COLO668 (cell line): Measurements from ENCODE around the gene KATNAL1.
"Not testable (repeated sequence)": the region's sequence is repeated elsewhere in the genome, so short reads cannot be mapped to it uniquely, and the experiment has no call there.

Experiments used
- DNase-seq: peaks from one replicate; lab custom pipeline; 2025; ENCODE audit not compliant: unreplicated experiment; lab: John Stamatoyannopoulos, UW

The KATNAL1 gene

DNA sequence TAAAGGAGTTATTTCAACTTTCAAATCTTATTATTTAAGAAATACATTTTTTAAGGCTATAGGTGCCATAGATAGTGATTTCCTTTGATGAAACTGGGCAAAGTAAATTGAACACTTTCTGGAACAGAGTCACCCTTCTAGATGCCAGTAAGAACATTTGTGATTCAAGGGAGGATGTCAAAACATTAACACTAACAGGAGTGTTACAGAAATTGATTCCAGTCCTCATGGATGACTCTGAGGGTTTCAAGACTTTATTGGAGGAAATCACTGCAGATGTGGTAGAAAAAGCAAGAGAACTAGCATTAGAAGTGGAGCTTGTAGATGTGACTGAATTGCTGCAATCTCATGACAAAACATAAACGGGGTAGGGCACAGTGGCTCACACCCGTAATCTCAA lies 12.2 kb downstream of the KATNAL1 start:
- no peak for DNase-seq

DNA sequence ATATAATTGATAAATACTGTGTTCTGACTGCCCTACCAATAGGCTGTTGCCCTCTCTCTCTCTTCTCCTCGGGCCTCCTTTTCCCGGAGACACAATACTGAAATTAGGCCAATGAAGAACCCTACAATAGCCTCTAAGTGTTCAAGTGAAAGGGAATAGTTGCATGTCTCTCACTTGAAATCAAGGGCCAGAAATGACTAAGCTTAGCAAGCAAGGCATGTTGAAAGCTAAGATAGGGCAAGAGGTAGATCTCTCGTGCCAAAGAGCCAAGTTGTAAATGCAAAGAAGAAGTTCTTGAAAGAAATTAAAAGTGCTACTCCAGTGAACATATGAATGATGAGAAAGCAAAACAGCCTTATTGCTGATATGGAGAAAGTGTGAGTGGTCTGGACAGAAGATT lies 13.3 kb downstream of the KATNAL1 start:
- DNase-seq, result no peak

DNA sequence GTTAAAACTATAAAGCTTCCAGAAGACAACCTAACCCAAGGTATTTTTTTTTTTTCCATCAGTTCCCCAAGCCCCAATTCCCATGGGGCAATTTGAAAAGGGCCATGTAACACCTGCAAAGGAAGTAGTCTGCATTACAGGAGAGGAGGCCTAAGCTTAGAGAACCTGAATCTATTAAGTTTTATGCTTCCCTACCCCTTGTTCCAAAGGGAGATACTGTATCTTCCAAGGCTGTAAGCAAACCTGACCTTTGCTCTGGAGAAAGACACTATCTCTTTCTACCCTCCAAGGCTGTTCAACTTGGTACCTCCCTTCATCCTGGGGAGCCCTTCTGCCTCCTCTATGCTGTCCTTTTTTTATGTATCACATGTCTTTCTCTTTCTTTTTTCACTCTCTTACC lies 15.0 kb downstream of the KATNAL1 start:
- no peak for DNase-seq

DNA sequence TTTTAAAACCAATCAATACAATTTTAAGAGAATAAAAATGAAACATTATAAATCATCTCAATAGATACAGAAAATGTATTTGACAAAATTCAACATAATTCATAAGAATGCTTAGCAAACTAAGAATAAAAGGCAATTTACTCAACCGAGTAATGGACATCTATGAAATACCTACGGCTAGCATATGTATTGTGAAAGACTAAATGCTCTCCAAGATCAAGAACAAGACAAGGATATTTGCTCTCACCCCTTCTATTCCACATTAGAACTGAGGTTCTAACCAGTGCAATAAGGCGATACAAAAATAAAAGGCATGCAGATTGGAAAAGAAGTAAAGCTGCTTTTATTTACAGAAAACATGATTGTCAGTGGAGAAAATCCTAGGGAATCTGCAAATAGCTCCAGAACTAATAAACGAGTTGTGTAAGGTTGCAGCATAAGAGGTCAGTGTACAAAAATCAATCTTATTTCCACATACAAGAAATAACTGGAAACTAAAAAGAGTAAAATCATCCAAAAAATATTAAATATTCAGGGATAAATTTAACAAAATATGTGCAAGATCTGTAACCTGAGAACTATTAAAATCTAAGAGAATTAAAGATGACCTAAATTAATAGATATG lies 16.4 kb downstream of the KATNAL1 start:
- DNase-seq, result no peak

DNA sequence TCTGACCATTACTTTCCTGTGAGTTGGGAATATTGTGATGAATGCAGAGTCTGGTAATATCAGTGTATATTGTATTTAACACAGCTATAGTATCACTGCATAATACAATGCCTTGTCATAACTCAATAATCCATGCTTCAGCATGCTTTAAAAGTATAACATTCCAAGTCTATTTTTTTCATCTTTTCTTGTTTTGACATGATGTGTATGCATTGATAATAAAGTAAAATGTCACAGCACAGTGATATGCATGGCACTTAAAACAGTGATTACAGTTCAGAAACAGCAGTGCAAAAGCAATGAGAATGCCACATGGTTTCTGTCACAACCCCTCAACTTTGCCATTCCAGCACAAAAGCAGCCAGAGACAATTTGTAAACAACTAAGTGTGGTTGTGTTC lies 17.8 kb downstream of the KATNAL1 start:
- no peak for DNase-seq

DNA sequence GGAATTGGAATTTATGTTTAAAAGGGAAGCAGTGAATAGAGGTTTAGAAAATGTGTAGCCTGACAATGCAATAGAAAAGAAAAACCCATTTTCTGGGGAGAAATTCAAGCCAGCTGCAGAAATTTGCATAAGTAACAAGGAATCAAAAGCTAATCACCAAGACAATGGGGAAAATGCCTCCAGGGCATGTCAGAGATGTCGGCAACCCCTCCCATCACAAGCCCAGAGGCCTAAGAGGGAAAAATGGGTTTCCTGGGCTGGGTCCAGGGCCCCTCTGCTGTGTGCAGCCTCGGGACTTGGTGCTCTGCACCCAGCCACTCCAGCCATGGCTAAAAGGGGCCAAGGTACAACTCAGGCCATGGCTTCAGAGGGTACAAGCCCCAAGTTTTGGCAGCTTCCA lies 21.3 kb downstream of the KATNAL1 start:
- DNase-seq, result not testable (repeated sequence)

DNA sequence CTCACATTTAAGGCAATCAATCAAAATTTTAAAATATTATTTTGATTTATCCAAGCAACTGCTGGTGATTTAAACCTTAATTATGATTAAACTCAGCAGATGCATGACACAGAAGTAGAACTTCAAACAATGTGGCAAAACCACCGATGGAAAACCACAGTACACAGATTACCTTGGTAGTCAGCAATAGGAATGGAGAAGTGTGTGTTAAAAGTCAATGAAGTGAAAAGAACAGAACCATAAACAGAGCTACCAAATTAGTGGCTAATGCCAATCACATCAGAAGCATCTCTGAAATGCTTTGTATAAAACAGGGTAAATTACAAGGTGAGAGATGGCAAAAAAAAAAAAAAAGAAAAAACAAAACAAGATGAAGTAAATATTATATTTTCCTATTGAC lies 31.2 kb downstream of the KATNAL1 start:
- DNase-seq, result no peak

DNA sequence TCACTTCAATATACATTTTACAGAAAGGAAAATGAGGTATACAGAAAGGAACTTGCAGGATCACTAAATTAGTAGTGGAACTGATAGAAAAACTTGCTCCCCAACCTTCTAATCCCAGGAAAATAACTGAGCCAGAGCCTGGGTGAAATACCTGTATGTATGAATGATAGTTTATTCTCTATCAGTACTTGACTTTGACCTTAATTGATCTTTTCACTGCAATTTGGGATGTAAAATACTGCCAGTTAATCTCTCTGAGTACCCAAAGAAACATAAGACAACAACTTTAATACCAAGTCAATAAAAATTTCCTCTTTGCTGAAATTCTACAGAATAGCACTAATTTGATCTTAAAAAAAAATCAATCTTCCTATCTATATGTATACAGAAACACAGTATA lies 33.3 kb downstream of the KATNAL1 start:
- no peak for DNase-seq

DNA sequence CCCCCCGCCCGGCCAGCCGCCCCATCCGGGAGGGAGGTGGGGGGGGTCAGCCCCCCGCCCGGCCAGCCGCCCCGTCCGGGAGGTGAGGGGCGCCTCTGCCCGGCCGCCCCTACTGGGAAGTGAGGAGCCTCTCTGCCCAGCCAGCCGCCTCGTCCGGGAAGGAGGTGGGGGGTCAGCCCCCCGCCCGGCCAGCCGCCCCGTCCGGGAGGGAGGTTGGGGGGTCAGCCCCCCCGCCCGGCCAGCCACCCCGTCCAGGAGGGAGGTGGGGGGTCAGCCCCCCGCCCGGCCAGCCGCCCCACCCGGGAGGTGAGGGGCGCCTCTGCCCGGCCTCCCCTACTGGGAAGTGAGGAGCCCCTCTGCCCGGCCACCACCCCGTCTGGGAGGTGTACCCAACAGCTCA lies 37.3 kb downstream of the KATNAL1 start:
- DNase-seq, result not testable (repeated sequence)

DNA sequence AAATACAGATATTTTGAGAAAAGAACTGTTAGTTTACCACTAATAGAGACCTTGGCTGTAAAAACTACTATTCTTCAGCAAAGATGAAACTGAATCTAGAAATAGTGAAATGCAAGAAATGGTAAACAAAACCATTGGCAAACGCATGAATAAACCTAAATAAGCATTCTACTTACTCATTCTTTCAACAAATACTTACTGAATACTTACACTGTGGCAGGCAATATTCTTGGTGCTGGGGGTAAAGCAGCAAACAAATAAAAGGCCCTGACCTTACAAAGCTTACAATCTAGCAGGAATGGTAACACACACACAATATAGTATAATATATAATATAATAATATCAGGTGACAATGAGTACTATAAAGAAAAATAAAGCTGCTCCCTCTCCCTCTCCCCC lies 38.7 kb downstream of the KATNAL1 start:
- DNase-seq, result no peak

DNA sequence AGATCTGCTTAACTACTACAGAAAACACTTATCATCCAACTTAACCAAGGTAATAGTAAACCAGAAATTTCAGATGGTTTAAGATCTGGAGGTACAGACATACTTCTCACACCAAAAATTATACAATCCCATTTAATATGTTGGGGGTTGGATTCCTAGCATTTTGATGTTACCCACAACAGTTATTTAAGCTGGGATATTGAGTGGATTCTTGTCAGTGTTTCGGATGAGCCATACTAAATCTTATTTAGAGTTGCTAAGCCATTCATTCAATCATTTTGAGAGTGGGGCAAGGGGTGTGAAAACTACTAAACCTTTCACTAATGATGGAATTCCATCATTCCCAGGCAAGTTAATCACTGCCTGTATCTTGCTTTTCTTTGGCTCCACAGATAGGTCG lies 40.6 kb downstream of the KATNAL1 start:
- DNase-seq, result no peak

DNA sequence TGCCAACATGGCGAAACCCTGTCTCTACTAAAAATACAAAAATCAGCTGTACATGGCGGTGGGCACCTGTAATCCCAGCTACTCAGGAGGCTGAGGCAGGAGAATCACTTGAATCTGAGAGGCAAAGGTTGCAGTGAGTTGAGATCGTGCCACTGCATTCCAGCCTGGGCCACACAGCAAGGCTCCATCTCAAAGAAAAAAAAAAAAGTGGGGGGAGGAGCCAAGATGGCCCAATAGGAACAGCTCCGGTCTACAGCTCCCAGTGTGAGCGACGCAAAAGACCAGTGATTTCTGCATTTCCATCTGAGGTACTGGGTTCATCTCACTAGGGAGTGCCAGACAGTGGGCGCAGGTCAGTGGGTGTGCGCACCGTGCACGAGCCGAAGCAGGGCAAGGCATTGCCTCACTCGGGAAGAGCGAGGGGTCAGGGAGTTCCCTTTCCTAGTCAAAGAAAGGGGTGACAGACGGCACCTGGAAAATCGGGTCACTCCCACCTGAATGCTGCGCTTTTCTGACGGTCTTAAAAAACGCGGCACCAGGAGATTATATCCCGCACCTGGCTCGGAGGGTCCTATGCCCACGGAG lies 48.1 kb downstream of the KATNAL1 start:
- not testable (repeated sequence) for DNase-seq

DNA sequence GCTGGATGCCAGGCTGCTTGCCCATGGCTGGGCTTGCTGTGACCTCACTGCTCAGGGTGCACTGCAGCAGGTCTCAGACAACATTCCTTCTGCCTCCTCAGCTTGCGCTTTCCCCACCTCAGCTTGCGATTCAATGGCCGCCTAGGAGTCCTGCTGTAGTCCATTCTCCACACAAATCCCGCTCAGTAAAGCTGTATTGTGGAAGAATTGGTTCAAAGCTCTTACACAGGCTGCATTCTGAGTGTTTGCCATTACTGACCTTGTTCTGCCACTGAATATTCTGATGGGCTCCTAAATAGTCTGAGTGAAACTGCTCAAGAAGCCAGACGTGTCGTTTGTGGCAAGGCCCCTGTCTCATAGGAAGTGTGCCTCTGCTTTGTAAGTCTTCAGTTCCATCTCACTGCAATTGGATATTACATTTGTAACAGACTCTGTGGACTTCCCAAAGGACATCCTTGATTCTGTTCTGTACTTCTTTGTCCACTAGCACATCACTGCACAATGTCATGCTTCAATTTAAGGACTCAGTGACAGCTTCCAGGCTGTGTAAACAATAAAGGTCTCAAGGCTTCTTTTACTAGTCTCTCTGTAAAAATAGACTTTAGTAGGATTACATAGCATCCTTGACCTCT lies 49.8 kb downstream of the KATNAL1 start:
- DNase-seq, result no peak

DNA sequence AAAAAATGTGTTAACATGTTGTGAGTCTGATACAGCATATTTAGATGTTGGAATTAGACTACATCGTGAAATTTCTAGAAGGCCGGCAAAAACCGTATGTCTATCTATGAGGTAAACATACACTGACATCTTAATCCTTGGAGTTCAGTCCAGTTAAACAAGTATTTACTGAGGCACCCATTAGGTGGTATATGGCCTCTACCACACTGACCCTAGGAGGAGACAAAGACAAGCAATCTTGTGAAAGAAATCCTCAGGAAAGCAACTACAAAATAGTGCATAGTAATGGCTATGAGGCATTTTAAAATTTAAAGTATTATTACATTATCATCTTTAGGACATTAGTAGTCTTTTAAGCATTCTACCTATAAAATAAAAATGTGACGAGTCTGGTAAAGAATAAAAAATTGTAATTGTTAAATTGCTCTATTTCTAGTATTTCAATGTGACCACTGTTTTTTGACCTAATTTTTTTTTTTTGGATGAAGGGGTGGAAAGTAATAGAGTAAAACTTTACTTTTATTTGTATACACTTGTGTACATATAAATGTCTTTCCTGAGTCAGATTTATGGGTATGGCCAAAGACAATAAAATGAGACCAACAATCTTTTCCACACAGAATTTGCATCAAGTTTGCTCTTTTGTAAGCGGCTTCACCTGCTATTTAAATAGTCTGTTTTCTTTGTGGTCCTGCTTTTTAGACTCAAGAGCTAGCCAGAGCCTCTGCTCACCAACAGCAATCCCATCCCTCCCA lies 50.5 kb downstream of the KATNAL1 start:
- no peak for DNase-seq

DNA sequence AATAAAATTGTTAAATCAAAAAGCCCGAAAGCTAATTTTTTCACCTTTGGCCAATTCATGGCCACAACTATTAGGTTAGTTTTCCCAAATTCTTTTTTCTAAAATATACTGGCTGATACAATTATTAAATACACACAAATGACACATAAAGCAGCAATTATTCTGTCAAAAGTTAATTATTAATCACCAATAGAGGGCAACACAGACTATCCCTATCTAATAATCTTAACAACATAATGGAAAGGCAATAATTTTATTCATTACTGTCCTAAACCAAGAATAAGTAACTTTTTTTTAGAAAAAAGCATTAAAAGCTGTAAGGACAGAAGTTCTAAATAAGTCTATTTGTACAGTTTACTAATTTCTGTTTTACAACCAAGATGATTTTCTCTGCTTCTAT lies 51.7 kb downstream of the KATNAL1 start:
- no peak for DNase-seq

DNA sequence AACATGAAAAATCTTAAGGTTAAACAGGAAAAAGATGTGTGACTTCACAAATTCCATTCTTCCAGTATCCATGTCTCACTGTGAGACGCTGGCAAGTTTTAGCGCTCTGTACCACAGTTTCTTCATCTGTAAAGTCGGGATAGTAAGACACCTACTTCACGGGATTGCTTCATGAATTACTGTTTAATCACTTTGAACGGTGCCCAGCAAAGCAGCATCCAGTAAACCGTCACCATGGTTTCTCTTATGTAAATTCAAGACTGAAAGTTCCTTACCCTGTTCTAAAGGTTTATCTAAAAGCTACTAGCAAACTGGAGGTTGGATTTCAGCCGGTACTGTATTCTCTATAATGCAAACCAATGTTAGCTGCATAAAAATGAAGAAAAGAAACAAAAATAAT lies 53.5 kb downstream of the KATNAL1 start:
- DNase-seq, result no peak

DNA sequence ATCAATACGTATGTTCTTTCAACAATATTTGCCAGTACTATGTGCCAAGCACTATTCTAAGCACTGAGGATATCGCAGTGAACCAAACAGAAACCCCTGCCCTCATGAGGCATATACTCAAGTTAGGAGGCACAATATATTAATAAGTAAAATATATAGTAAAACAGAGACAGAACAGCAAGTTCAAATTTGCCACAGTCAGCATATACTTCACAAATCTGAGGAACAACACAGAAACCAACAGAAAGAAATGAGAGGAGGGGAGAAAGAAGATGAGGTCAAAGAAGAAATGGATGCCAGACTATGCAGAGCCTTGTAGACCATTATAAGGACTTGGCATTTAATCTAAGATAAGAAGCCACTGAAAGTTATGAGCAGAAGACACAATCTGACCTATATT lies 59.9 kb downstream of the KATNAL1 start:
- no peak for DNase-seq

DNA sequence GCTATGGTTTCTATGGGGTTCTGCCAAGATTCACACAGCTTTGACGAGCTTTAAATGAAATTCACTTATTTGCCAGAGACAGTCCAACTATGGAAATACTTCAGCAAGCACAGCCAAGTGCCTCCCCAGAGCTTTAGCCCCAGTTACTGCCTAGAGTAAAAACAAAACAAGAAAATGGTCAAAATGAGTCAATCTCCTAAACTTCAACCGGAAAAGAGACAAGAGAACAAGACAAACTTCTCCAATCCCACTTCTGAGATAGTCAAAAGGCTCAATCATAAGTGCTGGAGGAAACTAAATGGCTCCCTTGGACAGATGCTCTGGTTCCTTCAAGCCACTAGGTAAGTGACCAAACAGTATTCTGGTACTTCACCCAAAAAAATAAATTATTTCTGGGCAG lies 65.8 kb downstream of the KATNAL1 start:
- DNase-seq, result no peak

DNA sequence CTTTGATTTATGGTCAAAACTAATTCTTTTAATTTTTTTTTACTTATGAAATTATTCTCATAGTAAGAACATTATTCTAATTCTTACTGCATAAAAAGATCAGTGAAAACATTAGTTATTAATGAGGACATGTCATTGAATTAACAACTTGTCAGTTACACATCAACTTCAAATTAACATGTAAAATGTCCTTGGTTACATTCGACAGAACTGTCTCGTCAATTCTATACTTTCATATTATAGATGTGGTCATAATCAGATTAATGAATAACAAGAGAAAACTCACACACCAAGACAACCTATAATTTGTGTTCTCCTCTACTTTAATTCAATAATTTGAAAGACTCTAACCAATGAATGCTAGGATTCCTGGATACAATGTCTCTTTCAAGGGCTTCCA lies 66.7 kb downstream of the KATNAL1 start:
- no peak for DNase-seq

DNA sequence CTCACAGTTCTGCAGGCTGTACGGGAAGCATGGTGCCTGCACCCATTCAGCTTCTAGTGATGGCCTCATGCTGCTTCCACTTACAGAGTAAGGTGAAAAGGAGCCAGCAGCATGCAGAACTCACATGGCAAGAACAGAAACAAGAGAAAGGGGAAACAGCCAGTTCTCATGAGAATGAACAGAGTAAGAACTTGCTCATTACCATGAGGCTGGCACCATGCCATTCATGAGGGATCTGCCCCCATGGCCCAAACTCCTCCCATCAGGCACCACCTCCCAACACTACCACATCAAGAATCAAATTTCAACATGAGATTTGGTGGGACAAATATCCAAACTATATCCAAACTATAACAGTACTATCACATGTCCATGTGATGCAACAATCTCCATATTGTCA lies 72.1 kb downstream of the KATNAL1 start:
- no peak for DNase-seq

DNA sequence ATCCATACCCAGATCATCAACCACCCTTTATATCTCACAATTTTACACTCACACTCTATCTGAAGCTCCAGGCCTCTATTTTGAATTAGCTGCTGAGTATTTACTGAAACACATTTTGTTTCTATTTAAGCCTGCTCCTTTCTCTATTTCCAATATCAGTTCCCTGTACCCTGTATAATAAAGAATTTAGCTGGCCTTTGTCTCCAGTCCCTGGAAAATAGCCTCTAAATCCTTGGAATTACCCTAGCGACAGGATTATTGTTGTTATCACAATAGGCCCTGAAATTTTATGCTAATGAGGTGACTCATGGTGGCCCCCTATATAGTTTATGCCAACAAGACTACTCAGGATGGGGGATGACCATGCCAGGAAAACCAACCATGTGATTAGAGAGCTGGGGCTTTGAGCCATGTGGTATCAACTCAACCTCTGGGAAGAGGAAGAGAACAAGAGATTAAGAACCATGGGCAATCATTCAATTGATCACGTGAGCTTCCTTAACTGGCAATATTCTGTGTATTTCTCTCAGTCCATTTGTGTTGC lies 72.7 kb downstream of the KATNAL1 start:
- DNase-seq, result no peak

DNA sequence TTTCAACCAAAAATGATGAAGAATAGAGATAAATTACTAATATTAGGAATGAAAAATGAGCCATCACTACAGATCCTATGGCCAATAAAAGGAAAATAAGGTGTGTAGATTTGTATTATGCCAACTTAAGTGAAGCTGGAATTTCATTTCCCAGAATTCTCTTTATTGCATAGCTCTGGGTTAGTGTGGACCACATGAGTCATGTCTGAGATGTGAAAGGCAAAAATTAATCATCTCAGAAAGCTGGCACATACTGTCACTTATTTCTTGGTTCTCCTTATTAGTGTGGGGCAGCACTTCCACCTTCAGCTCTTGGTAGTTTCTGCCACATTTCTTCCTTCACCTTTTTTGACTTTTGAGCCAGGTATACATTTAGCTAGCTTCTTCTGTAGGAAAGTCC lies 82.6 kb downstream of the KATNAL1 start:
- DNase-seq, result no peak
